Esophagus muscularis mucosa (tissue), 4 donors: ENCODE results near the gene ZNF723. TPM values are rescaled to one million over a fixed set of nuclear protein-coding genes. Genes with fewer than 3 reads are reported as not detected.
"Not testable (repeated sequence)": the region's sequence is repeated elsewhere in the genome, so short reads cannot be mapped to it uniquely, and the experiment has no call there.

Source experiments
- DNase-seq: peaks from one replicate; pipeline ENCODE4 v3.0.0-alpha.2; 2017; ENCODE audit errors: extremely low spot score
- H3K27ac ChIP-seq, 4 donors: fragments of 200-600 bp; sonication (generic); replicated peaks in 1 of 4; 1 replicate in 3 of 4; 2 replicates in 1 of 4; pipeline ENCODE4 v1.5.1; 2016 to 2019; ENCODE audit warnings: mild to moderate bottlenecking in 1 of 4
- H3K27me3 ChIP-seq, 4 donors: fragments of 200-600 bp; sonication (generic); one replicate each; pipeline versions ENCODE4 v1.5.1 to v1.6.0; 2016 to 2019
- H3K36me3 ChIP-seq, 4 donors: fragments of 200-600 bp; sonication (generic); one replicate each; pipeline ENCODE4 v1.5.1; 2016 to 2019
- H3K4me1 ChIP-seq, 4 donors: fragments of 200-600 bp; sonication (generic); one replicate each; pipeline ENCODE4 v1.5.1; 2016 to 2019
- H3K4me3 ChIP-seq, 4 donors: fragments of 200-600 bp; sonication (generic); 1 replicate in 2 of 4; 2 replicates in 2 of 4; pipeline ENCODE4 v1.5.1; 2016 to 2019; ENCODE audit warnings: mild to moderate bottlenecking in 4 of 4, moderate library complexity in 1 of 4
- H3K9me3 ChIP-seq, 4 donors: fragments of 200-600 bp; sonication (generic); 1 replicate in 3 of 4; 2 replicates in 1 of 4; pipeline ENCODE4 v1.5.1; 2016 to 2019
- CTCF ChIP-seq, 3 experiments: fragments of 200-600 bp in 2 of 3; fragments of 450-650 bp in 1 of 3; sonication (generic) in 2 of 3; IDR thresholded peaks; one replicate each; pipeline ENCODE4 v1.5.1; 2017 to 2019; ENCODE audit warnings: antibody characterized with exemption in 3 of 3, mild to moderate bottlenecking in 2 of 3, moderate library complexity in 1 of 3
- EP300 ChIP-seq: sonication (generic); formaldehyde crosslinking; IDR thresholded peaks from one replicate; pipeline ENCODE4 v1.6.1; 2017; ENCODE audit warnings: antibody characterized with exemption
- POLR2A ChIP-seq: fragments of 450-650 bp; IDR thresholded peaks from one replicate; pipeline ENCODE4 v1.6.1; 2017; ENCODE audit warnings: antibody characterized with exemption, moderate library complexity, mild to moderate bottlenecking, low read depth
- POLR2AphosphoS5 ChIP-seq, 2 donors: sonication (generic); formaldehyde crosslinking; IDR thresholded peaks; one replicate each; pipeline ENCODE4 v1.6.1; 2017; ENCODE audit warnings: antibody characterized with exemption in 2 of 2
- WGBS: methylation state at CpG from one replicate; pipeline ENCODE4 v1.1.5; 2018; 5-methylcytosine and 5-hydroxymethylcytosine counted together
- intact Hi-C: fragments of 100-400 bp; cut with DNase I; formaldehyde crosslinking; loops from one replicate; pipeline ENCODE4 v1.15.1; 2023
- total RNA-seq, 4 donors: library from RNA; depleted of rRNA; stranded (reverse); fragments of >200 nt; gene quantifications; one replicate each; pipeline versions ENCODE4 v1.1.0 to v1.2.1, GENCODE V29; 2016

ZNF723 gene
- total RNA-seq, 4 donors from 2014 or later: not detected

DNA sequence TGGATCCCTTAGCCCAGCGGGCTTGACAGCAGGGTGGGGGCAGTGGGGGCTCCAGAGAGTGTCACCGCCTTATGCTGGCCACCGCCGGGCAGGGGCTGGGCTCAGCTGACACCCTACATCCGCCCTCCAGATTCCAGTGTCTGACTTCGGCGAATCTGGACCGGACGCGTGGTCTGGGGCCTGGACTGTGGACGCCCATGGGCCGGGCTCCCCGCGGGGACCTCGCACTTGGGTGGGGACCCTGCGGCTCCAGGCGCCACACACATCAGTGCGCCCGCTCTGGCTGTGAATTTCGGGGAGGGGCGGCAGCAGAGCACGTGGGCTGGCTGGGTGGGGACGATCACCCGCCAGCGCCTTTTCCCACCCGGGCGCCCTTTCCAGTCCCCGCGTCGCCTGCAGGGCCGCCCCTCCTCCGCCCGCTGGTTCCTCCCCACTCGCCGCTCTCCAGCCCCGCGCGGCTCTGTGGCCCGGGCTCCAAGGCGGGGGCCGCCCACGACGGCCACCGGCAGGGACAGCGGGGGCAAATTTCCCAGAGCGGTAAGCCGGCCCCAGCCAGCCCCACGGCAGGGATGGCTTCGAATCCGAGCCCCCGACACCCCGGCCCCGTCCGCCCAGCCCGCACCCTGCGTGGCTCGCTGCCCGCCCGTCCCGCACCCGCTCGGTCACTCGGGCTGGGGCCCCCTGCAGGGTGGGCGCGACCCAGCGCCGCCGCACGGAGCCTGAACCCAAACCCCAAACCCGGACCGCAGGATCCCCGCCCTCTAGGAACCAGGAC lies 24.8 kb upstream of the ZNF723 start:
- Histone ChIP-seq H3K27me3 (peaks cover 0 to 36% (median 6%) of the 10 kb centered on the region in 4 donors), H3K36me3 (no peaks in the 10 kb centered on the region), H3K27ac (no peak overlapping the region), H3K4me1 (peaks cover 0 to 9% (median 6%) of the 10 kb centered on the region in 4 donors), H3K9me3 (peaks cover 0 to 4% (median 0%) of the 10 kb centered on the region in 4 donors), H3K4me3 (peak overlapping the region in 1 of 4 donors; percentile 19)
- 10% methylated on average over 3 of the region's 72 CpGs for WGBS
- TF ChIP-seq CTCF (IDR thresholded peaks at IDR 0.05) (no peak), EP300 (no peak), POLR2AphosphoS5 (IDR thresholded peaks at IDR 0.05) (no peak), POLR2A (no peak)
- DNase-seq: no peak
- intact Hi-C loops: no loop called here

DNA sequence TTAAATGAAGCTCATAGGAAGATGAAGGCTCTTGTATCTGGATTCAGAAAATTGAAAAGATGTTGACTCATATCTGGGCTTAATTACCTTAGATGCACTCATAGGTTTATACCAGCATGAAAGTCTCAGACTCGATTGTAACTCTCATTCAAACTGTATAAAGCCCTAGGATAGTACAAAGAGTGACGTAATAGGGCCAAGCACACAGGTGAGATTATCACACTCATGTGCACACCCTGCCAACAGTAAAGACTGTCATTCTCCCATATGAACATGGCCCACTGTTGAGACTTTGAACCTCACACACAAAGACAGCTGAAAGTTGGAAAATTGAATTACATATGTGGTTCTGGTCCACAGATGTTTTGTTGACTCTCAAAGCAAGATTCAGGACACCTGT lies 18.0 kb upstream of the ZNF723 start:
- TF ChIP-seq CTCF (IDR thresholded peaks at IDR 0.05): no peak
- no peak for TF ChIP-seq EP300
- no peak for TF ChIP-seq POLR2AphosphoS5 (IDR thresholded peaks at IDR 0.05)
- no peak for TF ChIP-seq POLR2A
- Histone ChIP-seq H3K27me3 (no peaks in the 10 kb centered on the region), H3K9me3 (no peaks in the 10 kb centered on the region), H3K27ac (no peak overlapping the region), H3K4me3 (no peak overlapping the region), H3K36me3 (no peaks in the 10 kb centered on the region), H3K4me1 (no peaks in the 10 kb centered on the region)
- DNase-seq: no peak
- intact Hi-C loops: no loop called here
- WGBS: 89% methylated on average over 2 of the region's 2 CpGs

DNA sequence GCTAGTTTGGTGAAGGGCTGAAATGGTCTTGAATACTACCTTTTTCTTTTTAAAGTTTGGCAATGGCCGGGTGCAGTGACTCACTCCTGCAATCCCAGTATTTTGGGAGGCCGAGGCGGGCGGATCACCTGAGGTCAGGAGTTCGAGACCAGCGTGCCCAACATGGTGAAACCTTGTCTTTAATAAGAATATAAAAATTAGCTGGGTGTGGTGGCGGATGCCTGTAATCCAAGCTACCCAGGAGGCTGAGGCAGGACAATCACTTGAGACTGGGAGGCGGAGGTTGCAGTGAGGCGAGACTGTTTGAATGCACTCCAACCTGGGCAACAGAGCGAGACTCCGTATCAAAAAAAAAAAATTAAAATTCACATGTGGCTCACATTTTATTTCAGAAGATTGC lies 880 bp upstream of the ZNF723 start:
- intact Hi-C loops: no loop called here
- no peaks in the 10 kb centered on the region for H3K36me3 ChIP-seq
- no peak for TF ChIP-seq POLR2AphosphoS5 (IDR thresholded peaks at IDR 0.05)
- no peak for TF ChIP-seq CTCF (IDR thresholded peaks at IDR 0.05)
- no peak for TF ChIP-seq EP300
- no peak for TF ChIP-seq POLR2A
- H3K4me3 ChIP-seq: no peak overlapping the region
- peaks cover 0 to 9% (median 0%) of the 10 kb centered on the region in 4 donors for H3K27me3 ChIP-seq
- no peaks in the 10 kb centered on the region for H3K4me1 ChIP-seq
- no peak overlapping the region for H3K27ac ChIP-seq
- WGBS: 93% methylated on average over 11 of the region's 11 CpGs
- no peak for DNase-seq
- peaks cover 0 to 28% (median 2%) of the 10 kb centered on the region in 4 donors for H3K9me3 ChIP-seq

DNA sequence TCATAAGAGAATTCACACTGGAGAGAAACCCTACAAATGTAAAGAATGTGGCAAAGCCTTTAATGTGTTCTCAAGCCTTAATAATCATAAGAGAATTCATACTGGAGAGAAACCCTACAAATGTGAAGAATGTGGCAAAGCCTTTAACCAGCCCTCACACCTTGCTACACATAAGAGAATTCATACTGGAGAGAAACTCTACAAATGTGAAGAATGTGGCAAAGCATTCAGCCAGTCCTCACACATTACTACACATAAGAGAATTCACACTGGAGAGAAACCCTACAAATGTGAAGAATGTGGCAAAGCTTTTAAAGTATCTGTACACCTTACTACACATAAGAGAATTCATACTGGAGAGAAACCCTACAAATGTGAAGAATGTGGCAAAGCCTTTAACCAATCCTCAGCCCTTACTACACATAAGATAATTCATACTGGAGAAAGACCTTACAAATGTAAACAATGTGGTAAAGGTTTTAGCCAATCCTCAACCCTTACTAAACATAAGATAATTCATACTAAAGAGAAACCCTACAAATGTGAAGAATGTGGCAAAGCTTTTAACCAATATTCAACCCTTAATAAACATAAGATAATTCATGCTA lies 25.7 kb downstream of the ZNF723 start:
- H3K9me3 ChIP-seq: peaks cover 0 to 81% (median 59%) of the 10 kb centered on the region in 4 donors
- H3K27me3 ChIP-seq, DNase-seq, H3K36me3 ChIP-seq, H3K27ac ChIP-seq, H3K4me3 ChIP-seq, H3K4me1 ChIP-seq, intact Hi-C loops: not testable (repeated sequence)

GRCh38 chr19:22882797-22883196 lies 50.7 kb downstream of the ZNF723 start:
- H3K9me3 ChIP-seq: no peaks in the 10 kb centered on the region
- H3K4me1 ChIP-seq: no peaks in the 10 kb centered on the region
- TF ChIP-seq CTCF (IDR thresholded peaks at IDR 0.05) (peak; percentile 30 to 50 (median 36)), POLR2A (no peak)
- H3K27ac ChIP-seq: no peak overlapping the region
- DNase-seq: no peak
- H3K4me3 ChIP-seq: no peak overlapping the region
- WGBS: 9% methylated on average over 3 of the region's 3 CpGs
- intact Hi-C loops: no loop called here
- no peaks in the 10 kb centered on the region for H3K36me3 ChIP-seq
- H3K27me3 ChIP-seq: no peaks in the 10 kb centered on the region
